Stimulated activated CD4-positive, alpha-beta T cell treated with anti-CD3 and anti-CD28 coated beads, Interleukin-15, amount 100 ng/mL, for 24 hours (primary cell): ENCODE measurements around the gene PRDM10.

Source experiments
- DNase-seq: peaks from one replicate; pipeline ENCODE4 v3.0.0-alpha.2; 2020

PRDM10 gene

DNA sequence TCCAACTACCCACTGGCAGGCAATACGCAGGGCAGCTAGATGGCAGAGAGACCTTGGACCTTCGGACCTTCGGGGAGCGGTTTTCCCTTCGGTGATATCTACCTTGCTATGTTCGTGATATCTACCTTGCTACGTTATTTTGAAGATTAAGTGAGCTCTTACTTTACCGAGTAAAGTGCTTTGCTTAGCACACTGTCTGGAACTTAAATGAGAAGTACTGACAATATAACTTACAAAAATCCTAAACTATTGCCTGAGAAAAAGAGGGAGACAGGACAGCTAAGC is 1.0 kb upstream of the PRDM10 start:
- DNase-seq: no peak

- DNase-seq: peak; percentile 87
Measured at GRCh38 chr11:130002846-130003716, 446 bp upstream of the PRDM10 start.

DNA sequence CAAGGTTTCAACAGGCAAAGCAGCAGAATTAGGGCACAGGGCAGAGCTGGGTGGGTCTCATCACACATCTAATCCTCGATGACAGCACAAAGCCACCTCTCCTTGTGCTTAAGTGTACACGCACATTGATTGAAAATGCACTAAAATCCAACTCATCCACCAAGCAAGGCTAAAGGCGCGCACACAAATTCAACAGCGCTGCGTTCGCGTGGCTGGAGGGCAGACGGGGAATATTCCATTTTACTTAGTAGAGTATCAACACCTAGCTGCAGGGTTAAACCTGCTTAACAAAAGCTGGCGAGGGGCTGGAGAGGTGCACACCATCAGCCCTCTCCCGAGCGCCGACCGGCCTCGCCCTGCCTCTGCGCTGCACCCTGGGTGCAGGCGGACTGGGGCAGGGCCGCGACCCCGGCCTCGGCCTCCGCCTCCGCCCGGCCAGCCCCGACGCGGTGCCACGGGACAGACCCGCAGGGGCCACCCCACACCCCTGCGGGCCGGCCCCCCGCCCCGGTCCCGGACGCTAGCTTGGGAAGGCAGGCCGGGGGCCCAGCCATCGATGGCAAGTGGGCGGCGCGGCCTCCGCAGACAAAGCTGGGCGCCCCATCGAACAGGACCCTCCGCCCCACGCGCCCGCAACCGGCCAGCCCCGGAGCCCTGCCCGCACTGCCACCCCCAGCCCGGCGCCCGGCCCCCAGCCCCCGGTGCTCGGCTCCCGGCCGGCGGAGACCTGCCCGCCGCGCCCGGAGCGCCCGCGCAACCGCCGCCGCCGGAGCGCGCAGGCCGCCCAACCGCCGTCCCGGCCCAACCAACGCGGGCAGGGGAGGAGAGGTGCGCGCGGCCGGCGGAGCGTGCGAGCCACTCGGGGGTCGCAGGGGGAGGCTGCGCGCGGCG is 929 bp downstream of the PRDM10 start:
- peak; percentile 56 for DNase-seq

- no peak for DNase-seq
Measured at GRCh38 chr11:130000552-130001176, 2.0 kb downstream of the PRDM10 start.

DNA sequence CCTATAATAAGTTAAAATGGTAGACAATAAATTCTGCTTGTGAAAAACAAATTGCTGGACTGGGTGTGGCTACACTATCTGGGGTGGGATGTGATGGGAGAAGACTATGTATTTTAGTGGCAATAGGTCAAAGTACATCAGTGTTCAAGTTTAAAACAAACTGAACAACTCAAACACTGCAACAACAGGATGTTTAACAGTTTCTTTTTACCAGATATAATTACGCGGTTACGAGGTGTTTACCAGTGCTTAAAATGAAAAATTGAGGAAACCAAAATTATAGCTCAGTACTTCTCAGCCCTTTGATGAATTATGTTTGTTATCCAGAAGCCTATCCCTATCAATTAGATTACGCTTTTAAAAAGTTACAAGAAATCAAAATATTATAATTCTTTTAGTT is 3.2 kb downstream of the PRDM10 start:
- no peak for DNase-seq

GRCh38 chr11:129998905-129999304 is 3.7 kb downstream of the PRDM10 start:
- no peak for DNase-seq

- no peak for DNase-seq
Measured at GRCh38 chr11:129998107-129998506, 4.5 kb downstream of the PRDM10 start.

GRCh38 chr11:129997513-129997912 is 5.1 kb downstream of the PRDM10 start:
- DNase-seq: no peak

GRCh38 chr11:129996113-129996870 is 6.3 kb downstream of the PRDM10 start:
- no peak for DNase-seq

DNA sequence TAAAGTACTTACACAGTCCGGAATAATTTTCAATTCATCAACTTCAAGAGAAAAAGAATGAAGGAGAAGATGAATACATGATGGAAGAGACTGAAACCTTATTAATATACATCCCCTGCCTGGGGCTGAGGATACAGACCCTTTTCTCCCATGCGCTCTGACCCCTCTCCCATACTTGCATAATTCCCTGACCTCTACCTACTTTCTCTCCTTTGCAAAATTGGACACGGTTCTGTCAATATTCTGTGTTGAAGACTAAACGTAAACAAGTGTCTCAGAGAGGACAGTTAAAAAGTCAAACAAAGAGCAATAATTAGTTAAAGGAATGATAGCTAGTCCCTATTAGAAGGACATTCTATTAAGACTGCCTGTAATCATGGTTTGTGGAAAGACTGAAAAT is 7.5 kb downstream of the PRDM10 start:
- no peak for DNase-seq

GRCh38 chr11:129992161-129992944 is 10.3 kb downstream of the PRDM10 start:
- DNase-seq: peak; percentile 53

GRCh38 chr11:129989149-129989813 is 13.4 kb downstream of the PRDM10 start:
- DNase-seq: no peak

GRCh38 chr11:129987950-129988349 is 14.7 kb downstream of the PRDM10 start:
- no peak for DNase-seq

- DNase-seq: no peak
Measured at GRCh38 chr11:129985823-129986222, 16.8 kb downstream of the PRDM10 start.

GRCh38 chr11:129980086-129980485 is 22.5 kb downstream of the PRDM10 start:
- no peak for DNase-seq

- no peak for DNase-seq
Measured at GRCh38 chr11:129979046-129979605, 23.5 kb downstream of the PRDM10 start.

GRCh38 chr11:129978447-129978846 is 24.2 kb downstream of the PRDM10 start:
- DNase-seq: no peak

DNA sequence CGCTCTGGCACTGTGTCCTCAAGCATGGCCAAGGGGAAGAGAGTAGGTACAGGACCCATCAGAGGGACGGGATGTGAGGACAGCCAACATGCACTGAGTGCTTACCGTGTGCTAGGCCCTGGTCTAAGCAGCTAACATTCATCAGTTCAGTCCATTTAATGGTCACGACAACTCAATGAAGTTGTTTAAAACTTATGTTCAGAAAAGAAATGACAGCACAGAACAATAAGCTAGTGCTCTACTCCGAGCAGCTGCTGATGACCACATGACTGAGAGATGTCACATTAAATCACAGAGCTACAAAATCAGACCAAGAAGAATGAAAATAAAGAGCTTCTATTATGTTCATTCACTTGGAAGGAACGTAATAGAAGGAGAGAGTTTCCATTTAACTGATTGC is 26.3 kb downstream of the PRDM10 start:
- DNase-seq: no peak

DNA sequence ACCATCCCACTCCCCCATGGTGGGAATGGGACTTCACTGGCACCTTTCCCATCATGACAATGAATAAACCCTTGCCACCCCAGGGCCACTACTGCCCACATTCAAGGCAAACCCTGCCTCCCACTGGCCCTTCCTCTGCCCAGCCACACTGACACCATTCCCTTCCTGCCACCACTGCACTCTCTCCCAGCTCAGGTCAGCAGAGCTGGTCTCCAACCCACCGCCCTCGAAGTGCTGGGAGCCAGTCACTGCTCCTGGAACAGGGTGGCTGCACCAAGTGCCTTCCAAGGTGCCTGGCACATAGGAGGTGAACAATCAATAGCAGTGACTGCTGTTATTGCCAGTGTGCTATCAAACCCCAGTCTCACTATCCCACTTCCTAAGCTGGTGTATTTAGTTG is 27.1 kb downstream of the PRDM10 start:
- DNase-seq: no peak

DNA sequence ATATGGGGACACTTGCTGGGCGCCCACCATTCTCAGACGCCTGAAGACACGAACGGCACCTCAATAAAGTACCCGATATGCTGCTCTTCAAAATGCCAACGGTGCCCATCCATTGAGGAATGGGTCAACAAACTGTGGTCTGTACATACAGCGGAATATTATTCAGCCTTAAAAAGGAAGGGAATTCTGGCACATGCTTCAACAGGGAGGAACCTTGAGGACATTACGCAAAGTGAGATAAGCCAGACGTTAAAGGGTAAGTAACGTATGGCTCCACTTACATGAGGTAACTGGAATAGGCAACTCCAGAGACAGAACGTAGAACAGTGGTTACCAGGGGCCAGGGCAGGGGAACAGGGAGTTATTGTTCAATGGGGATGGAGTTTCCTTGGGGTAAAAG is 28.0 kb downstream of the PRDM10 start:
- no peak for DNase-seq

GRCh38 chr11:129974237-129974636 is 28.4 kb downstream of the PRDM10 start:
- DNase-seq: no peak
